Body of pancreas (tissue), 4 donors: ENCODE results near the gene ENHO. TPM values are rescaled to one million over a fixed set of nuclear protein-coding genes. Genes with fewer than 3 reads are reported as not detected.

Source experiments
- ATAC-seq: fragments of 150-250 bp; one replicate; pipeline ENCODE4 v1.9.1; 2016
- DNase-seq, 4 donors: peaks; one replicate each; pipeline ENCODE4 v3.0.0-alpha.2; 2019
- H3K27ac ChIP-seq, 4 donors: fragments of 200-600 bp; sonication (generic); 1 replicate in 3 of 4; 2 replicates in 1 of 4; pipeline versions ENCODE4 v1.5.1 to v1.6.1; 2016 to 2019; ENCODE audit warnings: mild to moderate bottlenecking in 1 of 4, mixed read lengths in 1 of 4, moderate library complexity in 1 of 4
- H3K27me3 ChIP-seq, 2 donors: fragments of 200-600 bp; sonication (generic); one replicate each; pipeline ENCODE4 v1.6.0; 2016; ENCODE audit warnings: mild to moderate bottlenecking in 1 of 2
- H3K36me3 ChIP-seq, 2 donors: fragments of 200-600 bp; sonication (generic); replicated peaks in 1 of 2; 2 replicates each; pipeline ENCODE4 v1.5.1; 2016; ENCODE audit warnings: low read depth in 2 of 2; ENCODE audit not compliant: insufficient read depth in 1 of 2
- H3K4me1 ChIP-seq: fragments of 200-600 bp; sonication (generic); one replicate; pipeline ENCODE4 v1.6.0; 2016
- H3K4me3 ChIP-seq, 2 donors: fragments of 200-600 bp; sonication (generic); 1 replicate in 1 of 2; 2 replicates in 1 of 2; pipeline ENCODE4 v1.5.1; 2016 to 2019
- H3K9me3 ChIP-seq, 3 donors: fragments of 200-600 bp; sonication (generic); 1 replicate in 2 of 3; 2 replicates in 1 of 3; pipeline ENCODE4 v1.5.1; 2016
- POLR2A ChIP-seq, 3 donors: fragments of 450-650 bp; IDR thresholded peaks; one replicate each; pipeline ENCODE4 v1.6.1; 2016; ENCODE audit warnings: antibody characterized with exemption in 3 of 3, mild to moderate bottlenecking in 2 of 3
- WGBS, 2 donors: methylation state at CpG; one replicate each; pipeline ENCODE4 v1.1.5; 2017; 5-methylcytosine and 5-hydroxymethylcytosine counted together
- intact Hi-C: fragments of 100-400 bp; cut with DNase I; formaldehyde crosslinking; loops from one replicate; pipeline ENCODE4 v1.15.1; 2023
- total RNA-seq, 2 donors: library from RNA; depleted of rRNA; stranded (reverse); fragments of >200 nt; gene quantifications; one replicate each; pipeline ENCODE4 v1.1.0, GENCODE V29; 2016
- TF ChIP-seq, protein P1 (sequence below), 7 experiments: fragments of 450-650 bp in 4 of 7; fragments of 200-600 bp in 3 of 7; sonication (generic) in 3 of 7; IDR thresholded peaks; one replicate each; pipeline ENCODE4 v1.5.1; 2016 to 2019; ENCODE audit warnings: antibody characterized with exemption in 7 of 7

Gene ENHO
- total RNA-seq, 2 donors from 2014 or later, result 2.9 TPM; not detected in 1

DNA sequence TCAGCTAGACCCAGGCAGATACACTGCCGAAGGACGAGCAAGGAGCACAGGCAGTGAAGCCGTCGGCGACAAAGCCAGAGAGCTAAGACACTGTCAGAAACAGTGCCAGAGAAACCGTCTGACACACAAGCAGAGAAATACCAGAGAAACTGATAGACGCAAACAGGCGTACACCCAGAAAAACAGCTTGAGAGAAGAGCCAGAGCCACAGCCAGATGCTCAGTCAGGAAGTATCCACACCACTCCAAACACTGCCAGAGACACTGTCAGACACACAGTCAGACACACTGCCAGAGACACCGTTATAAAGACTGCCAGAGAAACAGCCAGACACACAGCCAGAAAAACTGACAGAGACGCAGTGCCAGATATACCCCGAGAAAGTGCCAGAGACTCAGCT, 47.6 kb upstream of the ENHO start:
- no peak for DNase-seq
- WGBS, 2 donors, result 65 to 66% methylated on average over 8 to 11 of the region's 11 CpGs
- no peak overlapping the region for H3K27ac ChIP-seq

DNA sequence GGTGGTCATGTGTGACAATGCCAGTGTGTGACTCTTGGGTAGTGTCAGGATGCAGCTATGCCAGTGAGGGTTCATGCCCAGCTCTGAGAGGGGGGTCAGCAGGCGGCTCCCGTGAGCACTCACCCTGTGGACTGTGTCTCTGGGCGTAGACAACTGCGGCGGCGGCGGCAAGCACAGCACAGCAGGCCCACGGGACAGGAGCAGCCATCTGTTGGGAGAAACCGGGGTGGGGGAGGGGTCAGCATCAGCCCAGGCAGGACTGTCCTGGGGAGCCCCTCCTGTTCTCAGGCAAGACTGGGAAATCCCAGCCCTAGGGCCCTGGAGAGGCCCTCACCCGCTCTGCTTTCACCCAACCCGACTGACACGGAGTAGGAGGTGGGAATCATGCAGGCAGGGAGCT, 46.0 kb upstream of the ENHO start:
- TF ChIP-seq, protein P1, sequence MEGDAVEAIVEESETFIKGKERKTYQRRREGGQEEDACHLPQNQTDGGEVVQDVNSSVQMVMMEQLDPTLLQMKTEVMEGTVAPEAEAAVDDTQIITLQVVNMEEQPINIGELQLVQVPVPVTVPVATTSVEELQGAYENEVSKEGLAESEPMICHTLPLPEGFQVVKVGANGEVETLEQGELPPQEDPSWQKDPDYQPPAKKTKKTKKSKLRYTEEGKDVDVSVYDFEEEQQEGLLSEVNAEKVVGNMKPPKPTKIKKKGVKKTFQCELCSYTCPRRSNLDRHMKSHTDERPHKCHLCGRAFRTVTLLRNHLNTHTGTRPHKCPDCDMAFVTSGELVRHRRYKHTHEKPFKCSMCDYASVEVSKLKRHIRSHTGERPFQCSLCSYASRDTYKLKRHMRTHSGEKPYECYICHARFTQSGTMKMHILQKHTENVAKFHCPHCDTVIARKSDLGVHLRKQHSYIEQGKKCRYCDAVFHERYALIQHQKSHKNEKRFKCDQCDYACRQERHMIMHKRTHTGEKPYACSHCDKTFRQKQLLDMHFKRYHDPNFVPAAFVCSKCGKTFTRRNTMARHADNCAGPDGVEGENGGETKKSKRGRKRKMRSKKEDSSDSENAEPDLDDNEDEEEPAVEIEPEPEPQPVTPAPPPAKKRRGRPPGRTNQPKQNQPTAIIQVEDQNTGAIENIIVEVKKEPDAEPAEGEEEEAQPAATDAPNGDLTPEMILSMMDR (IDR thresholded peaks at IDR 0.05), result no peak
- TF ChIP-seq POLR2A (IDR thresholded peaks at IDR 0.05), result no peak
- Histone ChIP-seq H3K9me3 (no peaks in the 10 kb centered on the region), H3K36me3 (no peaks in the 10 kb centered on the region), H3K27me3 (no peaks in the 10 kb centered on the region), H3K4me3 (no peak overlapping the region), H3K27ac (no peak overlapping the region), H3K4me1 (no peaks in the 10 kb centered on the region)
- ATAC-seq (no peak), DNase-seq (no peak)
- WGBS, 2 donors, result 75 to 77% methylated on average over 7 to 12 of the region's 12 CpGs
- intact Hi-C loops, result no loop called here

More for the DNA sequence above, 47.6 kb upstream of the ENHO start:
- H3K36me3 ChIP-seq, result no peaks in the 10 kb centered on the region
- no peak overlapping the region for H3K4me3 ChIP-seq
- intact Hi-C loops, result no loop called here
- H3K9me3 ChIP-seq, result no peaks in the 10 kb centered on the region
- no peaks in the 10 kb centered on the region for H3K4me1 ChIP-seq
- TF ChIP-seq POLR2A (IDR thresholded peaks at IDR 0.05), result no peak
- TF ChIP-seq, protein P1 (IDR thresholded peaks at IDR 0.05), result no peak
- H3K27me3 ChIP-seq, result no peaks in the 10 kb centered on the region
- ATAC-seq, result no peak

DNA sequence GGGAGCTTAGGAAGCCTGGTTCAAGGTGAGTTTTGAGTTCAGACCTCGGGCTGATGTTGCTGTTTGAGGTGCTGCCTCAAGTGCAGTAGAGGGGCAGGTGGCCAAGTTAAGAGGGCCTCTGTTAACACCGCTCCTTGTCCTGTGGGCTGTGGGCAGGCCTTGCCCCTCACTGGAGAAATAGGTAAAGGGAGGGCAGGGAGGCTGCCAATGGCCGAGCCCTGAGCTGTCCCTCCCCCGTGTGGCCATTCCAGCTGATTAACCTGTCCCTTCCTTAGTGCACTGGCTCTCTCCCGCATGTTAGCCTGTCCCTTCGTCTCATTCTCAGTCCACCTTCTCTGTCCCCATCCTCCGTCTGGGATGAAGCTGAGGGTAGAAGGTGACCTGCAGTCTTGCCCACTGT, 45.3 kb upstream of the ENHO start:
- Histone ChIP-seq H3K36me3 (no peaks in the 10 kb centered on the region), H3K4me1 (no peaks in the 10 kb centered on the region), H3K4me3 (no peak overlapping the region), H3K9me3 (no peaks in the 10 kb centered on the region), H3K27me3 (no peaks in the 10 kb centered on the region), H3K27ac (no peak overlapping the region)
- ATAC-seq (no peak), DNase-seq (no peak)
- TF ChIP-seq, protein P1 (IDR thresholded peaks at IDR 0.05), result no peak
- 53 to 58% methylated on average over 6 to 7 of the region's 7 CpGs for WGBS, 2 donors
- intact Hi-C loops, result no loop called here

DNA sequence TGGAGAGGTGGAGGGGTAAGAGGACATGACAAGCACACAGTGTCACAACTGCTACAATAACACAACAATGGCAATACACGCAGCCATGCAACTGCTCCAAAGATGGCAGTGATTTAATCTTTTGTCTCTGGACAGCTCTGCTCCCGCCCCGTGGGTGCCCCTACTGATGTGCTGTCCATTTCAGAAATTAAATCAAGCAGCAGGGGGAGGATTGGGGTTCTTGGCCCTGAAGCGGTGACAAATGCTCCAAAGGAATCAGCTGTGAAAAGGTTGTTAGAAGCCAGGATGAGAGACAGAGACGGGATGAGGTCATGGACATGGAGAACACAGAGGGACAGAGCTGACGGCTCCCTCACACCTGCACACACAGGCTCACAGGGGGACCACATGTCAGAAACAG, 44.2 kb upstream of the ENHO start:
- WGBS, 2 donors, result 62 to 66% methylated on average over 6 of the region's 6 CpGs
- ATAC-seq (no peak), DNase-seq (no peak)
- intact Hi-C loops, result no loop called here
- no peak for TF ChIP-seq POLR2A (IDR thresholded peaks at IDR 0.05)
- TF ChIP-seq, protein P1 (IDR thresholded peaks at IDR 0.05), result no peak
- Histone ChIP-seq H3K4me3 (no peak overlapping the region), H3K27ac (no peak overlapping the region), H3K36me3 (no peaks in the 10 kb centered on the region), H3K27me3 (no peaks in the 10 kb centered on the region), H3K9me3 (no peaks in the 10 kb centered on the region), H3K4me1 (no peaks in the 10 kb centered on the region)

DNA sequence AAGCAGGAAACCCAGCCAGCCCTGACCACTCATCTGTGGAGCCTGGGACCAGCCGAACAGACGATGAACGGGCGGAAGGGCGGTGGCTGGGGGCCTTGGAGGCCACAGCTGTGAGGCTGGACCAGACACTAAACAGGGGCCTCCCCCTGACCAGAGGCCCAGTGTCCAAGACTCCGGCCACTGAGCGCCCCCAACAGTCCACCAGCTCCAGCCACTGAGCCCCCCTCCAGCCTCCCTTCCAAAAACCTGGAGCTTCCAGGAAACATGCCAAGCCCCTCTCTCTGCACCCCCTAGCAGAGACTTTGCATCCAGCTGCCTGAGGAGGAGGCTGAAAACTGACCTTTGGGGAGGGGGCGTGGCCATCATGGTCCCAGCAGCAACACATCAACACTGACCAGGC, 43.5 kb upstream of the ENHO start:
- WGBS, 2 donors, result 65 to 80% methylated on average over 1 to 8 of the region's 8 CpGs
- DNase-seq (no peak), ATAC-seq (no peak)
- Histone ChIP-seq H3K4me3 (no peak overlapping the region), H3K27me3 (no peaks in the 10 kb centered on the region), H3K9me3 (no peaks in the 10 kb centered on the region), H3K4me1 (no peaks in the 10 kb centered on the region), H3K36me3 (no peaks in the 10 kb centered on the region), H3K27ac (no peak overlapping the region)
- TF ChIP-seq, protein P1 (IDR thresholded peaks at IDR 0.05), result no peak
- no peak for TF ChIP-seq POLR2A (IDR thresholded peaks at IDR 0.05)
- intact Hi-C loops, result no loop called here
